Activated naive CD8-positive, alpha-beta T cell treated with anti-CD3 and anti-CD28 coated beads, Interleukin-2, amount 50 U/mL, for 16 hours (primary cell): ENCODE results near the gene CAPZA1.
"Not testable (repeated sequence)": the region's sequence is repeated elsewhere in the genome, so short reads cannot be mapped to it uniquely, and the experiment has no call there.

Experiments
- DNase-seq: peaks from one replicate; pipeline ENCODE4 v3.0.0-alpha.2; 2020; ENCODE audit warnings: low read depth, low spot score

Gene CAPZA1

DNA sequence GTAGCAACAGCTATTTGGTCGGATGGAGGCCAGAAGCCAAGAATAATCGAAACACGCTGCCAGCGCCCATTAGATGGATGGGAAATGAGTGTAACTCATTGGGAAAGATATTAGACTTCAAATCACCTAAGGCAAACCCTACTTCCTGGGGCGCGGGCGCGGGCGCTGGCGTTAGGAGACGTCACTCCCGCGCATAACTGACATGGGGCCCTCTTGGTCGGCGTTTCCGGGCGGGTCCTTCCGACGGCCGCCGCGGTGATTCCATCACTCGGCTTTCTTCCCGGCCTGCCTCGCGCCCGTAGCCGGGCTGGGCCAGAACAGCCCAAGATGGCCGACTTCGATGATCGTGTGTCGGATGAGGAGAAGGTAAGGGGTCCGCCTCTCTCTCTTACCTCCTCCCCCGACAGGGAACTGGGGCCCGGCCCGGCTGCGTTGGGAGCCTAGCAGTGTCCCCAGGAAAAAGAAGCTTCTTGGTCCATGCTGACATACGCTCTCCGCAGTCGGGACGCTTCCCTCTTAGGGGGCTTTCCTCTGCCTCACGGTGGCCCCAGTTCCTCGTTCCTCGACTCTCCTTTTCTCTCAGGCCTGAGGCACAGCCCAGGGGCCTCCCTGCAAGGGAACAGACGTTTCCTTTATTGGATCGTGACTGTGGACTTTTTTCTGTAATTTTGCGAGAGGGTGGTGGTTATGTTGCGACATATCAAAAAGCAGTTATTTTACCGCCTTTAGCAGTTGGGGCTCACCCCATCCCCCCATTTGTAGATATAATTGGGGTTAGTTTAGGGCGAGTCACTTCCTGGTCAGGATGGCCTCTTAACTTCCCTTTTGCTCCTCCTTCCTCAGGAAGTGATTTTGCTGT lies at the start of gene CAPZA1:
Gene CAPZA1, plus strand, starts transcription at position 315 of the 859 bp plus-strand sequence. Its CDS starts 13 bp downstream, at position 328.
- peak; percentile 75 for DNase-seq

DNA sequence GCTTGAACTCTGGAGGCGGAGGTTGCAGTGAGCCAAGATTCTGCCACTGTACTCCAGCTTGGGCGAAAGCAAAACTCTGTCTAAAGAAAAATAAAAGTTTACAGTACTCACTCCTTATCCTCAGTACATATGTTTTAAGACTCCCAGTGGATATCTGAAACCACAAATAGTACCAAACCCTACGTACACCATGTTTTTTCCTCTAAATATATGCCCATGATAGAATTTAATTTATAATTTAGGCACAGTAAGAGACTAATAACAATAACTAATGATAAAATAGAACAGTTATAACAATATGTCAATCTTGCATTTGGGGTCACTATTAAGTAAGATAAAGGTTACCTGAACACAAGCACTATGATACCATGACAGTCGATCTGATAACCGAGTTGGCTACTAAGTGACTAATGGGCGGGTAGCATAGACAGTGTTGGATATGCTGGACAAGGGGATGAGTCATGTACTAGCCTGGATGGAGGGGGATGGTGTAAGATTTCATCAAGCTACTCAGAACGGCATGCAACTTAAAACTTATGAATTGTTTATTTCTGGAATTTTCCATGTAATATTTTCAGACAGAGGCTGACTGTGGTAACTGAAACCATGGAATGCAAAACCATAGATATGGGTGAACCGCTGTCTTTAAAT lies 44.4 kb upstream of the CAPZA1 start:
- DNase-seq = no peak

DNA sequence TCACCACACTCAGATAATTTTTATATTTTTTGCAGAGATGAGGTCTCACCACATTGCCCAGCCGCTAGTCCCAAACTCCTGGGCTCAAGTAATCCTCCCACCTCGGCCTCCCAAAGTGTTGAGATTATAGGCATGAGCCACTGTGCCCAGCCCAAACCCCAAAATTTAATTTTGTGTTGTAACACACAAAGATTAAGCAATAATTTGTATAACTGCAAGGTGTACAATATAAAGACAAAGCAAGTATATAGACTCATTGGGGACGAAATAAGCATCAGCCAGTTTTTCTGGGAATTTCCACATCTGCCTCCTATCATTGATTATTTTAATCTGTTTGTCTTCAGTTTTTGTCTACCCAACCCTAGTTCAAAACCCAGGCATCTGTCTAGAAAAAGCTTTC lies 43.4 kb upstream of the CAPZA1 start:
- DNase-seq = no peak

DNA sequence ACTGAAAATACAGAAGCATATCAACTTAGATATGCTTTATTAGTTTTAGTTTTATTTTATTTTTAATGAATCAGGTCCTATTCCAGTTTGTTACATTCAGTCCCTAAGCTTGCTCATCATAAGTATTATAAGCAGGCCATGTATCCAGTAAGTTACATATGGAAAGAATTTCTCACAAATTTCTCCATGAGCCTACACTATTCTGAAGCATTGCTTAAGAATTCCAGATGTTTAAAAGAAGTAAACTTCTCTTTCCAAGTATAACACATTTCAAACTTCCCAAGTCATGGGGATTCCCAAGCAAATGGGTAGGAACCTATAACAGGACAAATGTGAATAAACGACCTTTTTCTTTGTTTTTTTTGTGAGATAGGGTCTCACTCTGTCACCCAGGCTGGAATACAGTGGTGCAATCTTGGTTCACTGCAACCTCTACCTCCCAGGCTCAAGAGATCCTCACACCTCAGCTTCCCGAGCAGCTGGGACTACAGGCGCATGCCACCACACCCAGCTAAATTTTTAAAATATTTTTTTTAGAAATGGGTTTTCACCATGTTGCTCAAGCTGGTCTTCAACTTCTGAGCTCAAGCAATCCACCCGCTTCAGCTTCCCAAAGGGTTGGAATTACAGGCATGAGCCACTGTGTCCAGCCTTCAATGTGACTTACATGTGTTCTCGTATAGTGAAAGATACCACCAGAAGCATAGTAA lies 39.7 kb upstream of the CAPZA1 start:
- no peak for DNase-seq

DNA sequence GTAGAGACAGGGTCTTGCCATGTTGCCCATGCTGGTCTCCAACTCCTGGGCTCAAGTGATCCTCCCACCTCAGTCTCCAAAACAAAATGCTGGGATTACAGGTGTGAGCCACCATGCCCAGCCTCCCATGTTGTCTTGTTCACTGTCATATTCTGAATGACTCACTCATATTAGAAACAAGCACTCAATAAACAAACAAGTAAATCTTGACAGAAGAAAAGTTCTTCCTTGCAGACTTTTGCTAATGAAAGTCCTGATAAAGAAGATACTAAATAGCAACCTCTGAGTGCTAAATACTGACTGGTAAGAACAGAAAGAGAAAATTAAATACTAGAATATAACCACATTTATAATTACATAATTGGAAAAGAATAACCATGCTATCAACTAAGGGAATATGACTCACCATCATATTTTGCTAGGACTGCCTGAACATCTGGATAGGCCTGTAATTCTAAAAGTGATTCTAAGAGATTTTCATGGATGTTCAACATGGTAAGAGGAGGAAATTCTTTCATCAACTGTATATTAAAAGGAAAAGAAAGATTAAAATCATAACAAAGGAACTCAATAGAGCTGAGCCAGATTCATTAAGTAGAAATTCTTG lies 37.9 kb upstream of the CAPZA1 start:
- no peak for DNase-seq

DNA sequence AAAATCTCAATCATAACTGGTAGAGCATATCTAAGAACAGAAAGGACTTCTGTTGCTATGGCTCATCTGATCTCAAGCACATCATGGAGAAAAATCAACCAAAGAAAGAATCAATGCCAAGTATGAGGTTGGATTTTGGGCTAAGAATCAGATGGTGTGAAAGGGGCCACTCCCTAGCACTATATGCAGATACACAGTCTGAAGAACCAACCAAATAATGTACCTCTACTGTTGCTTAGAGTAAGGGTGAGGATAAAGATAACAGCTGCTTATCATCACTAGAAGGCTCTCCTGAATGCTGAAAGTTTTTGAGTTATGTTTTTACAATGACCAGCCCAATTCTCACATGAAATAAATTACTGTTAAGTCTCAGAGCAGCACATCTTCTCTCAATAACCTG lies 36.3 kb upstream of the CAPZA1 start:
- no peak for DNase-seq

DNA sequence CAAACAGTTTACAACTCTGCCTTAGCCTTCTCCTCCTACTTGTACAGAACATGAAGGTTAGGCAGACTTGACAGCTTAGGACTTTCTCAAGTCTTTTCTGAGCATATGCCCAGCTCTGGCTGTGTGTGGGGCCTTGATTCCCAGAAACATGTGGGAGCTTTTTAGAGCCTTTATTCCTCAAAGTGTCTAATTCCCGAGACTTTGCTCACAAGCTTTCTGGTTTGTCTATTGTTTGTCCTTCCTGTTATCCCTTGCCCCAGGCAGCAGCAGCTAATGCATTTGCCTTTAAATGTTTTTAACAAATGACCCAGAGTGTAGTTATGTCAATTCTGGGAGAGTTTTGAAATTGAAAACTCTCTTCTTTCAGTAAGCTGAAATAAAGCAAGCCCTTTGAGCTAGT lies 29.9 kb upstream of the CAPZA1 start:
- no peak for DNase-seq

DNA sequence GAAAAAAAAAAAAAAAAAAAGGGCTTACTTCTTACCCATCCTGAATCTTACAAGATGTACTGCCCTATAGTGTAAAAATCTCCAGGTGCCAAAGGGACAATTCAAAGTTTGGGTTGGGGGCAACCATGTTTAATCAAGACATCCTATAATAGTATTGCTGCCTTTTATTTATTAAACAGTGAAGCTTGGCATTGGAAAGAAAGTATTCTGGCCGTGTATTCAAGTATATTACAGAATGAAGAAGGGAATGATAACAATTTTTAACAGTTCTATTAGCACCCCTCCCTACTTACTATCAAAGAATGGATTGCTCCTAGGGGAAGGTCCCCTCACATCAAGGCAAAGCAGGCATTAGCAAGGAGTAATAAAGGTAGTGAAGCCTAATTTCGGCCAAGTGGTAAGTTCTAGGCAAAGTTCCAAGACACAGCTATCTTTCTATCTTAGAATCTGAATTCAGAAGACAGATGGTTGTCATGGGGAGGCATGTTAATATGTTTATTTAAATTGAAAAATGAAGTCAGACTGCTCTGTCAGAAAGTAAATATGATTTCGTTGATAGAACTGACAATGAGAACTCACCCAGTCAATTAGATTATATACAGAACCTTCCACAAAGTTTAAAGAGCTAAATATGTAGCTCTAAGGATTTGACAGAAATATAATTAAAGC lies 25.3 kb upstream of the CAPZA1 start:
- DNase-seq = no peak

DNA sequence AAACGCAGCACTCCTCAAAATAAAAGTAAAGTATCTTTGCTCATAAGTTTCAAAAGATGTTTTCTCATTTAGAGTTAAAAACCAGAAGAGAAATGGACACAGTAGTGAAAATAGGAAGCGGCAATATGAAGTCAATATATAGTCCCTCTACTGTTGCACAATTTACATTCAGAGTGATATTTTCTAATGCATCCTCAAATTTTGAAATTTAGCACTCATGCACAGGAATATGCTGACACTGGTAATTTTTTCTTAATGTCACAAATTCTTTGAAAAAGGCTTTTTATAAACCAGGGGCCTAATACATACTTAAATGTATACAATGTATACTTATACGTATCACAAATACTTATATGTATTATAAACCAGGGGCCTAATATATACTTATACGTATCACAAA lies 20.2 kb upstream of the CAPZA1 start:
- no peak for DNase-seq

DNA sequence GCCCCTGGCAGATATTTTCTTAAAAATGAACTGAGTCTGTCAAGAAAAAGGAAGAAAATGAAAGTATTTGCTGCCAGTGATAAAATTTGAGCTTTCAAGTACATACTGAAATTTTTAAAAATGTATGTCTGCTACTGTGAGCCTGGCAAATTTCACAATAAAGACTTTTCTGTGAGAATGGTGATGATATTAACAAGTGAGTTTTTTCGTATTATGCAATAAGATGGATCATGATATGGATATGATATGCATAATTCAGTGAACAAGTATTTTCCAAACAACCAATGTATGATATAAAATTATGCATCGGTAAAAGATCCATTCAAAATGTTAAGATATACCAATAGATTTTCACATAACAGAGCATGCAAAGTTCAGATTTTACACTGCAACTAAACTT lies 16.6 kb upstream of the CAPZA1 start:
- DNase-seq = no peak

DNA sequence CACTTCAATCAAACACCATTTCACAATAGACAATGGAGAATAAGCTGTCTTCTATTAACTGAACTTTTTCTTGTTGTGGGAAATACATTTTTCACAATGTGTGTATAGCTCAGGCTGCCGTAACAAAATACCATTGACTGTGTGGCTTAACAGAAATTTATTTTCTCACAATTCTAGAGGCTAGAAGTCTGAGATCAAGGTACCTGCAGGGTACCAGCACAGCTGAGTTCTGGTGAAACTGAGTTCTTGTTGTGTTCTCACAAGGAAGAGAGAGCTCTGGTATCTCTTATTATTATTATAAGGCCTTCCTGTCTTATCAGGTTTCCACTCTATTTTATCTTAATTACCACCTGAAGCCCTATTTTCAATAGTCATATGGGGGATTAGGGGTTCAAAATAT lies 16.1 kb upstream of the CAPZA1 start:
- DNase-seq = no peak

DNA sequence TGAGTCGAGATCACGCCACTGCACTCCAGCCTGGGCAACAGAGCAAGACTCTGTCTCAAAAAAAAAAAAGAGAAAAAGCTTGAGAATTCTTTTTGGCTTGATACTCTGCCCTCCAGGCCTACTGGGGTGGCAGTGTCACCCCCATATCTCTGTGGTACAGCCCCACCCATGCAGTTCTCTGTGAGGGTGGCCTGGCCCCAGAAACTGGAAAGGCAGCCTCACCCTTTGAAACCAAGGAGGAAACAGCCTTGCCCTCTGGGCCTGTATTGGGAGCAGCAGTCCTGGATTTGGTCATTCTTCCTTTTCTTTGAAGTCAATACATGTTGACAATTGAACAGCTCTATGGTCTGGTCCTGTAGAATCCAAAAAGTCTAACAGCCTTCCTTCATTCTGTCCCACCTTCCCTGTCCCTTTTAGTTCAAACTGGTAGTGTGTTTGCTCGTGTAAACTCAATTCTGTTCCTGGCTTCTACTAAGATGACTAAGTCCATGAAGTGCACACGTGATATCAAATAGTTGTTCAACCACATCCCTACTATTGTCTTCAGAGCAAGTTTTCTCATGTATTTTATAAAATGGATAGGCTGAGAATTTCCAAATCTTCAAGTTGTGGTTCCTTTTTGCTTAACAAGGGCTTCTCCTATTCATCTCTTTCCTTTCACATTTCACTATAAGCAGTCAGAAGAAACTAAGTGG lies 13.9 kb upstream of the CAPZA1 start:
- DNase-seq = no peak

DNA sequence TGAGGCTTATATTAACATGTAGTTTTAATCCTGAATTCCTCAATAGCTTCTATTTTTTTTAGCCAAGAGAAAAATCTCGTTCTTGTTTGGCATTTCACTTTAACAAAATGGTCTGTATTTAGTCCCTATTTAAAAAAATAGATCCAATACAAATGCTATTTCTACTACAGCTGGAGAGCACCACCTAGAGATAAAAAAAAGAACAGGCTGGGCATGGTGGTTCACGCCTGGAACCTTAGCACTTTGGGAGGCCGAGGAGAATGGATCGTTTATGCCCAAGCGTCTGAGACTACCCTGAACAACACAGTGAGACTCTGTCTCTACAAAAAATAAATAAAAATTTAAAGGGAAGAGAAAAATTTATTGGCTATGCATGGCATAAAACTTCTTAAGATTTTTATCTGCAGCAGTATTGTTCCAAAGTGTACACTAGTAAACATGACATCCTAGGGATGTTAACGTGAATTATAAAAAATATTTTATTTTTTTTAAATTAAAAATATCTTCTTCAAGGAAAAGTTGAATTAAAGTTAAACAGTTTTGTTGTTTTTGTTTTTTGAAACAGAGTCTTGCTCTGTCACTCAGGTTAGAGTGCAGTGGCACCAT lies 5.1 kb upstream of the CAPZA1 start:
- no peak for DNase-seq

DNA sequence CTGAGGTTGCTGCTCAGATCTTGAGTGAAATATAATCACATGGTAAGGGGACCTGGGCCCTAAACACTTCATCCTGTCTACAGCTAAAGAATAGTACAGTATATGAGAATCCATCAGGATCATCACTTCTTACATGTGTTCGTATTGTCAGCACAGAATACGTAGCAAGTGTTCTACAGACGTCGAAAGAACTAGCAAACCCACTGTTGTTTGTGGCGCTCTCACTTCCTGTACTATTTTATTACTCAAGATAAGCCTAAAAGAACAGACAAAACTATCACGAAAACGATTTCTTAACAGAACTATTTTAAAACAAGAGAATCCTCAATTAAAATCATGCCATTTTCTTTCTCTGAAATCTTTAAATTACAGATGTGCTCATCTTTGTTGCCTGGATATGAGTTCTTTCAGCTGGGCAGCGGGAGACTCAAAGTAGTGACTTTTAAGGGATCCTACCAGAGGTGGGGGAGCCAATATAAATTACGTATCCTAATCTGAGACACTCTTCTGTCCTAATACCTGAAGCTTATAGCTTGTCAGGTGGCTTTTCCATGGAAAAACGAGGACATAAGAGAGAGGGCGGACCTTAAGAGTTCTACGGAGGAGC lies 1.4 kb upstream of the CAPZA1 start:
- DNase-seq = no peak

DNA sequence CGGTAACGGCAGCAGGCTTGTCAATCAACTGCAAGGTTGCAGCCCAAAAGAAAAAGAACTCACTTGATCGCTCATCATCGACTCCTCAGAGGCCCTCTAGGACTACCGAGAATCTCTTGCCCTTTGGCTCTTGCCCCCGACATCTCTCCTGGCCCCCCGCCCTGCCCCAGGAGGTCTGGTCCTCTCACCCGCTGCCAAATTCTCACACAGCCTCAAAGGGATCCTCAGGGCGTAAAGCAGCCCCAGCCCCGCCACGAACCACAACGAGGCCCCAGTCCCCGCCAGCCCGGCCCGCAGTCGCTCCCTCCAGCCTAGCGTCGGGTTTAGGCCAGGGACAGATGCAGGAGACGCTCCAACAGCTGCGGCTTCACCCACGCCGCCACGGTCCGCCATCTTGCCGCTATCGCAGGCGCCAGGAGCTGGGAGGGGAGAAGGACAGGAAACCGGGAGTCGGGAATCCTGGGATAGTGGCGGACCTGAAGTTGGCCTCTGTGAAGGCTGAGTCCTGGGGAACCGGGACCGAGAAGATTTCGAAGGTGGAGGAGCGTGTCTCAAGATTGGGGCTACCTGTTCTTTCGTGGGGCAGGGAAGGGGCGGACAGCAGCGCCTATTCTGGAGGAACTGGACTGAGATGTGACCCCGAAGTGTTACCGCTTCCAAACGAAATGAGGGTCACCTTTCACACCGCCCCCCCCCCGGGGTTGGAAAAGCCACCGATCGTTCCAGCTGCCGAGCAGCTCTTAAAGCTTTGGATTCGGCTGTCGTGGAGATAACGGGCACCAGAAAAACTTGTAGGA lies 713 bp upstream of the CAPZA1 start, which contains the start of gene ST7L:
Gene ST7L, minus strand, starts transcription at position 421 of the 797 bp plus-strand sequence. Its CDS starts 28 bp downstream, at position 393.
- DNase-seq = no peak

DNA sequence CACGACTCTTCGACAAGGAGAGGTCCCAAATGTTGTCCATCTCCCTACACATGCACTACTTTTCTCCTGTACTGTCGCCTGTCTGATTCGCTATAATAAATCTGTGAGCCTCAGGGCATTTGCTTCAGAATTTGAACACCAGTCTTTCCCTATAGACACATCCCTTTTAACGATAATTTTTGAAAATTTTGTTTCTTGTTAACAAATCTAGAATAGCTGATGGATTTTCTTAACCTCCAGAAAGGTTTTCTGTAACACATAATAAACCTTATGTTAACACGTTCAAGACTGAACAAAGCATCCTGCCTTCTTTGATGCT lies 704 bp downstream of the CAPZA1 start:
- no peak for DNase-seq

DNA sequence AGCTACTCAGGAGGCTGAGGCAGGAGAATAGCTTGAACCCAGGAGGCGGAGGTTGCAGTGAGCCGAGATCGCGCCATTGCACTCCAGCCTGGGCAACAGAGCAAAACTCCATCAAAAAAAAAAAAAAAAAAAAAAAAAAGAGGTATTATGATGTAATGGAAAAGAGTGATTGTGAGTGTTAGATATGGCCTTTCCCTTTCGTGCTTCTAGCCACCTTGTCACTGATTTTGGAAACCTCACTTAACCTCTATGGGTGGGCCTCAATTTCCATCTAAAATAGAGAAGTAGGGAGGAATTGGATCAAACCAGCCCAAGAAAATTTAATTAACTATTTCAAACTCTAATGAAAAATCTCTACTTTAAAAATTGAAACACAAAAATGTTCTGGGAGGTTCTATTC lies 4.9 kb downstream of the CAPZA1 start:
- not testable (repeated sequence) for DNase-seq

DNA sequence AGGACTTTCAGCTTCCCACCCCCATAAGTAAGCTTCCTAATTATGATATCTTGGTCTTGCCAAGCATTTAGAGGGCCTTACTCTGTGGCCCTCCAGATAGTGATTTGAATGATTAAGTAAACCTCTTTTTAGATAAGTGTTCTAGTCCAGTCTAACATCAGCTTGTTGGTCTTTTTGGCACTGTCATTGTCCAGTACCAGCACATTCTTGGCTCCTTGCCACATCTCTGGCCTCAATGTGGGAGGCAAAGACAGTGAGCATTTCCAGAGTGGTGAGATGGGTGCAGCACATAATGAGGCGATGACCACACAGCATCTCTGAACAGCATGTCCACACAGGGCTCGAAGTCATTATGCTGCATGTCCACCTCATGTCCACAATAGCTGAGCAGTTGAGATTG lies 6.1 kb downstream of the CAPZA1 start:
- no peak for DNase-seq

DNA sequence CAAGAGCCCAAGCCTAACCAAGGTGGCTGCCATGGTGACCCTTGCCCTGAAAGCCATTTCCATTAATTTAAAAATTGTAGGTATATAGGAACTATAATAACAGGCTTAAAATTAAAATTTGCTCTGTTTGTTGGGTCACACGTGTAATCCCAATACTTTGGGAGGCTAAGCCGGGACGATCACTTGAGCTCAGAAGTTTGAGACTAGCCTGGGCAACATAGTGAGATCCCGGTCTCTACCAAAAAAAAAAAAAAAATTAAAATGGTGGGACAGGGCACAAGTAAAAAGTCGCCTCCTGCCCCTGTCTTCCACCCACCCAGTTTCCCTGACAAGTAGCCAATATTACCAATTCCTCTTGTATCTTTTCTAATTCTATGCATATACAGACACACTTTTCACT lies 6.6 kb downstream of the CAPZA1 start:
- no peak for DNase-seq
